HG03469 (cell line): ENCODE results near the gene NELFA.

Source experiments
- ATAC-seq: cut with Tn5 transposase; IDR thresholded peaks from one replicate; pipeline ENCODE4 v1.9.1; 2021; ENCODE audit warnings: mild to moderate bottlenecking, moderate library complexity, moderate number of reproducible peaks; ENCODE audit not compliant: unreplicated experiment

NELFA gene

GRCh38 chr4:1983053-1983845 lies 25.5 kb downstream of the NELFA start:
- ATAC-seq, result no peak

GRCh38 chr4:1982124-1983052 lies 26.4 kb downstream of the NELFA start:
- no peak for ATAC-seq

GRCh38 chr4:1981251-1982058 lies 27.3 kb downstream of the NELFA start:
- no peak for ATAC-seq

- no peak for ATAC-seq
Observed at GRCh38 chr4:1980561-1981041, 28.2 kb downstream of the NELFA start.

- ATAC-seq, result no peak
Observed at GRCh38 chr4:1979477-1980196, 29.1 kb downstream of the NELFA start.

- no peak for ATAC-seq
Observed at GRCh38 chr4:1978741-1979476, 29.9 kb downstream of the NELFA start.

GRCh38 chr4:1978226-1978625 lies 30.5 kb downstream of the NELFA start:
- no peak for ATAC-seq

GRCh38 chr4:1976416-1977352 lies 32.1 kb downstream of the NELFA start:
- ATAC-seq, result no peak

GRCh38 chr4:1975880-1976279 lies 32.9 kb downstream of the NELFA start:
- no peak for ATAC-seq

GRCh38 chr4:1975391-1975801 lies 33.4 kb downstream of the NELFA start:
- ATAC-seq, result no peak

GRCh38 chr4:1974840-1975239 lies 33.9 kb downstream of the NELFA start:
- ATAC-seq, result no peak

- no peak for ATAC-seq
Observed at GRCh38 chr4:1973661-1974060, 35.1 kb downstream of the NELFA start.

- ATAC-seq, result no peak
Observed at GRCh38 chr4:1973218-1973617, 35.6 kb downstream of the NELFA start.

GRCh38 chr4:1972414-1972813 lies 36.4 kb downstream of the NELFA start:
- no peak for ATAC-seq

- ATAC-seq, result no peak
Observed at GRCh38 chr4:1971456-1972200, 37.1 kb downstream of the NELFA start.

GRCh38 chr4:1970926-1971325 lies 37.8 kb downstream of the NELFA start:
- ATAC-seq, result no peak

GRCh38 chr4:1969928-1970723 lies 38.6 kb downstream of the NELFA start:
- ATAC-seq, result no peak
